Fibroblast of lung (primary cell): ENCODE measurements around the gene DLG2.

ENCODE experiments used
- CTCF ChIP-seq, 2 donors: IDR thresholded peaks in 1 of 2; conservative IDR thresholded peaks in 1 of 2; 1 replicate in 1 of 2; 2 replicates in 1 of 2; pipeline ENCODE4 v1.5.1; 2011 to 2012; ENCODE audit warnings: low read length in 2 of 2, control low read depth in 1 of 2, inconsistent platforms in 1 of 2, low read depth in 1 of 2, mild to moderate bottlenecking in 1 of 2
- EZH2 ChIP-seq: IDR thresholded peaks from 2 replicates; pipeline ENCODE4 v1.5.1; 2012; ENCODE audit warnings: low read length, control low read depth, mild to moderate bottlenecking; ENCODE audit errors: missing control alignments

- TF ChIP-seq CTCF (conservative IDR thresholded peaks at IDR 0.05 in 1 of 2, IDR thresholded peaks at IDR 0.05 in 1 of 2; ENCODE audit: low read depth in 1 of 2, low read length in 2 of 2) (no peak), EZH2 (no peak)
These were observed 2217.7 kb downstream of the DLG2 start for GRCh38 chr11:83409476-83409875.
